Loucy (cell line): Measurements from ENCODE around the gene ARHGAP10.

Source experiments
- EZH2phosphoT487 ChIP-seq: fragments of 200-600 bp; IDR thresholded peaks from 2 replicates; pipeline ENCODE4 v1.6.1; 2018; ENCODE audit warnings: antibody characterized with exemption, mild to moderate bottlenecking, moderate library complexity, borderline replicate concordance
- TF ChIP-seq, protein P1 (sequence below): fragments of 200-600 bp; sonication (generic); conservative IDR thresholded peaks from 2 replicates; pipeline ENCODE4 v1.5.1; 2014; ENCODE audit warnings: mild to moderate bottlenecking, antibody characterized with exemption, low read length

- TF ChIP-seq, protein P1, sequence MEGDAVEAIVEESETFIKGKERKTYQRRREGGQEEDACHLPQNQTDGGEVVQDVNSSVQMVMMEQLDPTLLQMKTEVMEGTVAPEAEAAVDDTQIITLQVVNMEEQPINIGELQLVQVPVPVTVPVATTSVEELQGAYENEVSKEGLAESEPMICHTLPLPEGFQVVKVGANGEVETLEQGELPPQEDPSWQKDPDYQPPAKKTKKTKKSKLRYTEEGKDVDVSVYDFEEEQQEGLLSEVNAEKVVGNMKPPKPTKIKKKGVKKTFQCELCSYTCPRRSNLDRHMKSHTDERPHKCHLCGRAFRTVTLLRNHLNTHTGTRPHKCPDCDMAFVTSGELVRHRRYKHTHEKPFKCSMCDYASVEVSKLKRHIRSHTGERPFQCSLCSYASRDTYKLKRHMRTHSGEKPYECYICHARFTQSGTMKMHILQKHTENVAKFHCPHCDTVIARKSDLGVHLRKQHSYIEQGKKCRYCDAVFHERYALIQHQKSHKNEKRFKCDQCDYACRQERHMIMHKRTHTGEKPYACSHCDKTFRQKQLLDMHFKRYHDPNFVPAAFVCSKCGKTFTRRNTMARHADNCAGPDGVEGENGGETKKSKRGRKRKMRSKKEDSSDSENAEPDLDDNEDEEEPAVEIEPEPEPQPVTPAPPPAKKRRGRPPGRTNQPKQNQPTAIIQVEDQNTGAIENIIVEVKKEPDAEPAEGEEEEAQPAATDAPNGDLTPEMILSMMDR: no peak
- no peak for TF ChIP-seq EZH2phosphoT487
These were observed 329.9 kb downstream of the ARHGAP10 start for GRCh38 chr4:148061795-148062194.
